ENCODE measurements around the gene THSD7A.

- TF ChIP-seq CTCF (IDR thresholded peaks at IDR 0.05; ENCODE audit: poor library complexity) (no peak), EZH2 (IDR thresholded peaks at IDR 0.05; ENCODE audit: borderline replicate concordance) (no peak), EZH2phosphoT487 (IDR thresholded peaks at IDR 0.05; ENCODE audit: low read depth, severe bottlenecking, unreplicated experiment) (no peak)
These were observed 496.1 kb downstream of the THSD7A start for GRCh38 chr7:11335947-11336346.

All from hepatocyte (in vitro differentiated cells).